ENCODE data around the gene JAM3. TPM values are rescaled to one million over a fixed set of nuclear protein-coding genes. Genes with fewer than 3 reads are reported as not detected.
A peak's percentile ranks its signal among the peaks of the same experiment; 100 is the strongest.

JAM3 gene
- total RNA-seq, 2 donors from 2014 or later: 9.6 to 13.2 TPM

GRCh38 chr11:134050541-134051383 lies 18.1 kb upstream of the JAM3 start:
- Histone ChIP-seq H3K9me3 (no peaks in the 10 kb centered on the region), H3K27ac (peak overlapping the region; percentile 51 to 89 (median 82)), H3K27me3 (peaks cover 0 to 11% of the 10 kb centered on the region in 2 donors), H3K36me3 (replicated peaks in 1 of 2; ENCODE audit: insufficient read depth in 1 of 2, low read depth in 2 of 2) (no peaks in the 10 kb centered on the region), H3K4me1 (peaks cover 9% of the 10 kb centered on the region), H3K4me3 (no peak overlapping the region)
- peak; percentile 92 for ATAC-seq
- DNase-seq: peak; percentile 77 to 86 (median 82)
- WGBS, 2 donors: 19 to 37% methylated on average over 27 to 43 of the region's 43 CpGs
- intact Hi-C loops (cut with DNase I): loop anchor here (10.0 kb wide), 1 partner anchor 84 kb away; no protein-coding TSS in a partner anchor
- TF ChIP-seq POLR2A (IDR thresholded peaks at IDR 0.05): peak in 2 of 3 donors; percentile 53 to 61
- TF ChIP-seq, protein P1, sequence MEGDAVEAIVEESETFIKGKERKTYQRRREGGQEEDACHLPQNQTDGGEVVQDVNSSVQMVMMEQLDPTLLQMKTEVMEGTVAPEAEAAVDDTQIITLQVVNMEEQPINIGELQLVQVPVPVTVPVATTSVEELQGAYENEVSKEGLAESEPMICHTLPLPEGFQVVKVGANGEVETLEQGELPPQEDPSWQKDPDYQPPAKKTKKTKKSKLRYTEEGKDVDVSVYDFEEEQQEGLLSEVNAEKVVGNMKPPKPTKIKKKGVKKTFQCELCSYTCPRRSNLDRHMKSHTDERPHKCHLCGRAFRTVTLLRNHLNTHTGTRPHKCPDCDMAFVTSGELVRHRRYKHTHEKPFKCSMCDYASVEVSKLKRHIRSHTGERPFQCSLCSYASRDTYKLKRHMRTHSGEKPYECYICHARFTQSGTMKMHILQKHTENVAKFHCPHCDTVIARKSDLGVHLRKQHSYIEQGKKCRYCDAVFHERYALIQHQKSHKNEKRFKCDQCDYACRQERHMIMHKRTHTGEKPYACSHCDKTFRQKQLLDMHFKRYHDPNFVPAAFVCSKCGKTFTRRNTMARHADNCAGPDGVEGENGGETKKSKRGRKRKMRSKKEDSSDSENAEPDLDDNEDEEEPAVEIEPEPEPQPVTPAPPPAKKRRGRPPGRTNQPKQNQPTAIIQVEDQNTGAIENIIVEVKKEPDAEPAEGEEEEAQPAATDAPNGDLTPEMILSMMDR (IDR thresholded peaks at IDR 0.05): peak; percentile 69 to 94 (median 93)

DNA sequence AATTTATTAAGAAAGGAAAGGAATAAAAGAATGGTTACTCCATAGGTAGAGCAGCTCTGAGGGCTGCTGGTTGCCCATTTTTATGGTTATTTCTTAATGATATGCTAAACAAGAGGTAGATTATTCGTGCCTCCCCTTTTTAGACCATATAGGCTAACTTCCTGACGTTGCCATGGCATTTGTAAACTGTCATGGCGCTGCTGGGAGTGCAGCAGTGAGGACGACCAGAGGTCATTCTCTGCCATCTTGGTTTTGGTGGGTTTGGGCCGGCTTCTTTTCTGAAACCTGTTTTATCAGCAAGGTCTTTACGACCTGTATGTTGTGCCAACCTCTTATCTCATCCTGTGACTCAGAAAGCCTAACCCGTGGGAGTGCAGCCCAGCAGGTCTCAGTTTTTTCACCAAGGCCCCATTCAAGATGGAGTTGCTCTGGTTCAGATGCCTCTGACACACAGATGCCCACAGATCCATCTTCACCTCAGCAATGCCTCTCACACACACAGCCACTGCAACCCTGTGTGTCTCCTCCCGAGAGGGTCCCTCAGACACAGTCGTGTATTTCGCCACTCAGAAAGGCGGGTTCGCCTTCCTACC lies 16.4 kb upstream of the JAM3 start:
- Histone ChIP-seq H3K9me3 (no peaks in the 10 kb centered on the region), H3K27me3 (peaks cover 0 to 6% of the 10 kb centered on the region in 2 donors), H3K36me3 (replicated peaks in 1 of 2; ENCODE audit: insufficient read depth in 1 of 2, low read depth in 2 of 2) (no peaks in the 10 kb centered on the region), H3K4me3 (no peak overlapping the region), H3K27ac (no peak overlapping the region), H3K4me1 (peaks cover 9% of the 10 kb centered on the region)
- WGBS, 2 donors: 55 to 62% methylated on average over 6 to 12 of the region's 12 CpGs
- DNase-seq: no peak
- intact Hi-C loops (cut with DNase I): loop anchor here (10.0 kb wide), 1 partner anchor 82 kb away; no protein-coding TSS in a partner anchor
- no peak for ATAC-seq
- no peak for TF ChIP-seq POLR2A (IDR thresholded peaks at IDR 0.05)
- TF ChIP-seq, protein P1 (IDR thresholded peaks at IDR 0.05): no peak

DNA sequence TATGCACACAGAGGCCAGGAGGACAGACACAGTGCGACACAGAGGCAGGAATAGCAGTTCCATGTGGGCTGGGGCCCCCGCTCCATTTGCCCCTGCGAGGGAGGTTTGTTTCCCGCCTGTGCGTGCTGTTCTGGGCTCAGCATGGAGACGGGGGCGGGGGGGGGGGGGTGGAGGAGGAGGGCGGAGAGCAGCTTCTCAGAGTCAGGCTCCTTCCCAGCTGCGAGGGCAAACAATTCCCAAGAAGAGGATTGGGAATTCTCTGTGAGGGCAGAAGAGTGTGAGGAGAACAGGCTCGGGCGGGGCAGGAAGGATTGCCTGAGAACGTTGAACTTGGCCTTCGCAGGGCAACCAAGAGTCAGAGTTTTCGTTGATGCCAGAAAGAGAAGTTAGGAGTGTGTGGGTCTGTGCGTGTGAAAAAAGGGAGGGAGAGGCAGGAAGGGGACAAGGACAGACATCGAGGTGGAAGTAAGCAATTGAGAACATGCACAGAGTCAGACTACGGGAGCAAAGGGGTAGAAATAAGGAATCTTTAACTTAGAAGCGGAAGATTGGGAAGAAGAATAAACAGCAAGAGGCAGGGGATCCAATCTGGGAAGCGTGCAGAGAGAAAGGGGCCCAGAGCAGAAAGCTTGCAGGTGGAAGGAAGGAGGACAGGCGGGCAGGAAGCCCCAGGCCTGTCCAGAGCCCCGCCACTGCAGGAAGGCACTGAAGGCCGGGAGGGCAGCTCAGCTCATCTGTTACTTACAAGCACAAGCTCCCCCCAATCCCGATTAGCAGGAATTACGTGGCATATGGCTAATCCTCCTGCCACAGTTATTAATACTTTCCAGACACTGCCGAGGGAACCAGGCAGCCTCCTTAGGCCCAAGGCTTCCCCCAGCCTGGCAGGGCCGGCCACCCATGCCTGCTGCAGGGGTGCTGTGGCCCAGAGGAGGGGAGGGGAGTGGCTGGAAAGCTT lies 15.6 kb upstream of the JAM3 start:
- Histone ChIP-seq H3K36me3 (replicated peaks in 1 of 2; ENCODE audit: insufficient read depth in 1 of 2, low read depth in 2 of 2) (no peaks in the 10 kb centered on the region), H3K27me3 (no peaks in the 10 kb centered on the region), H3K9me3 (no peaks in the 10 kb centered on the region), H3K27ac (no peak overlapping the region), H3K4me1 (peaks cover 9% of the 10 kb centered on the region), H3K4me3 (no peak overlapping the region)
- intact Hi-C loops (cut with DNase I): loop anchor here (10.0 kb wide), 1 partner anchor 82 kb away; no protein-coding TSS in a partner anchor
- WGBS, 2 donors: 55 to 57% methylated on average over 17 to 26 of the region's 26 CpGs
- ATAC-seq (no peak), DNase-seq (no peak)
- TF ChIP-seq, protein P1 (IDR thresholded peaks at IDR 0.05): no peak
- no peak for TF ChIP-seq POLR2A (IDR thresholded peaks at IDR 0.05)

DNA sequence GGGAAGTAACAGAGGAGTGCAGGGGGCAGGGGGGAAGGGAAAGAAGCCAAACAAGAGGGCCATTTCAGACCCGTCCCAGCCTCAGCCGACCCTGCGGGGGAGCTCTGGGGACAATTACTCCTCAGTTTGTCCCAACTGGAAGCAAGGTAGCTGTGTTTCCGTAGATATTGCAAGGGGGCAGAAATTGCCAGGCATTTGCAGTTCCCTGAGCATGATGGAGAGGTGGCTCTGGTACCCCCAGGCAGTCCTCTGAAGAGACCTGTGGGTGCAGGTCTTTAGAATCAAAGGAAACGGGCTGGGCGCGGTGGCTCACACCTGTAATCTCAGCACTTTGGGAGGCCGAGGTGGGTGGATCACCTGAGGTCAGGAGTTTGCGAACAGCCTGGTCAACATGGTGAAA lies 13.8 kb upstream of the JAM3 start:
- H3K27me3 ChIP-seq: no peaks in the 10 kb centered on the region
- DNase-seq: no peak
- 73 to 84% methylated on average over 9 of the region's 9 CpGs for WGBS, 2 donors

More for the DNA sequence above, 13.8 kb upstream of the JAM3 start:
- Histone ChIP-seq H3K4me3 (no peak overlapping the region), H3K4me1 (peaks cover 7% of the 10 kb centered on the region), H3K27ac (no peak overlapping the region), H3K9me3 (no peaks in the 10 kb centered on the region), H3K36me3 (replicated peaks in 1 of 2; ENCODE audit: insufficient read depth in 1 of 2, low read depth in 2 of 2) (no peaks in the 10 kb centered on the region)
- intact Hi-C loops (cut with DNase I): loop anchor here (10.0 kb wide), 1 partner anchor 80 kb away; no protein-coding TSS in a partner anchor
- ATAC-seq: no peak
- TF ChIP-seq, protein P1 (IDR thresholded peaks at IDR 0.05): no peak
- no peak for TF ChIP-seq POLR2A (IDR thresholded peaks at IDR 0.05)
